ENCODE measurements around the gene MAD1L1.
A peak's percentile ranks its signal among the peaks of the same experiment; 100 is the strongest.

MAD1L1 gene

GRCh38 chr7:2084331-2084730 lies 148.4 kb downstream of the MAD1L1 start:
- DNase-seq (ENCODE audit: low read depth): no peak

DNA sequence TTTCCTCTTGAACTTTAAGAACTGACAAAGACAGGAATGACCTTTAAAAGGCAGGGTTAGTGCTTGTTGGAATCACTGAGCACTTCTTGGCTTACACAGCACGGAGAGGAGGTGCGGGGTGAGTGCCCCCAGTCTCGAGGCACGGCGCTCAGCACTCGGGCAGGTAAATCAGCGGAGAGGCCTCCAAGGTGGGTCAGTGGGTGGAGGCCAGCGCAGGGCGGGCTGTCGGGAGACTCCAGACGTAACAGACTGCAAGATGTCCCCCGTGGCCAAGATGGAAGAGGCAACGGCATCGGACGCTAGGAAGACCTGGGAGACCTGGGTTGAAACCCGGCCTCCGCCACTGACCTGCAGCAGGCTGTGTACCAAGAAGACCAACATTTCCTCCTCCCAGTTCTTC lies 149.4 kb downstream of the MAD1L1 start:
- DNase-seq (ENCODE audit: low read depth): no peak

- DNase-seq (ENCODE audit: low read depth): peak; percentile 47
Measured at GRCh38 chr7:2082139-2082998, 150.4 kb downstream of the MAD1L1 start.

- DNase-seq (ENCODE audit: low read depth): no peak
Measured at GRCh38 chr7:2081526-2082135, 151.1 kb downstream of the MAD1L1 start.

GRCh38 chr7:2080477-2080876 lies 152.3 kb downstream of the MAD1L1 start:
- DNase-seq (ENCODE audit: low read depth): no peak

GRCh38 chr7:2080060-2080387 lies 152.7 kb downstream of the MAD1L1 start:
- no peak for DNase-seq (ENCODE audit: low read depth)

DNA sequence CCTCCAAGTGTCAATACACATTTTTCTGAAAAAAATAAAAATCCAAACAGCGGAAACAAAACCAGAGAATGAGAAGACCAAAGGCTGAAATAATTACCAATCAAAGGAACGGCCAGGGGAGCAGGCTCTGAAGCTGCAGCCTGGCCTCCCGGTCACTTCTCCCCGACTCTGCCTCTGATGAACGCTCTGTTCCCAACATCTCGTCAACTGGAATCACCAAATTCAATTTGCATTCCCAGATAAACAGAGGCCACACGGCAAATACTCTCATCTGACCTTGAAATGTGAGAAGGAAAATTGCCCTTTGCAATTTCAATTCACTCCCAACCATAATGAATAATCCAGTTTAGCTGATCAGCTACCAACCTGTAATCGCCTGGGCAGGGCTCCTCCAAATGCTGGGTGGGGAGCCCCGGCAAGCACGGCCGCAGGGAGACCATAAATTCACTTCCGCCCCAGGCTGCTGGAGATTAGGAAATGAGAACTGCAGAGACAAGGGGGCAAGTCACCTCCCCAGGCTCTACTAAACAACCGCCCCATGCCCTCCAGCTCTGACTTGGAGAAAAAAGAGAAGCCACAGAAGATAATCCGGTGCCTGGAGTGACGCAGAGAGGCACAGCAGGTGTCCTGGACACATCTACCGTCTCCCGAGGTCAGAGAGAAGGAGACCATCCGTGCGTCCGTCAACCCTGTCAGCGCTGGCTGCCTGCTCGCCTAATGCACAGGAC lies 153.2 kb downstream of the MAD1L1 start:
- no peak for DNase-seq (ENCODE audit: low read depth)

- DNase-seq (ENCODE audit: low read depth): no peak
Measured at GRCh38 chr7:2078899-2079298, 153.8 kb downstream of the MAD1L1 start.

- no peak for DNase-seq (ENCODE audit: low read depth)
Measured at GRCh38 chr7:2076649-2077064, 156.1 kb downstream of the MAD1L1 start.

DNA sequence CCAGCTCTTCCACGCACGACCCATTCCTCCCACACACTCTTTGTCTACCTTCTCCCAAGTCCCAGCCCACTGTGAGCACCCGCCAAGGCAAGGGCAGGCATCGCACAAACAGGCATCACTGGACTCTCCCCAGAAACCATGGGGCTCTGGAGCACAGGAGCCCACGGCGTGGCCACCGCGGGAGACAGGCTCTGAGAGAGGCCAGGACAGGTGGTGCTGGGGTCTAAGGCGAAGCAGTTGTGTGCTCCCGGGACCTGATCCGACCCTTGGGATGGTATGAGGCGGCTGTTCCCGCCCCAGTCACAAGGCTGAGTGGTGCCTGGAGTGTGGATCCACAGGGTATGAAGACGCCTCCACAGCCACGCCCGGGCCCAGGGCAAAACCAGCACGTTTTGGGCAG lies 156.9 kb downstream of the MAD1L1 start:
- no peak for DNase-seq (ENCODE audit: low read depth)

GRCh38 chr7:2074691-2075090 lies 158.1 kb downstream of the MAD1L1 start:
- DNase-seq (ENCODE audit: low read depth): no peak

DNA sequence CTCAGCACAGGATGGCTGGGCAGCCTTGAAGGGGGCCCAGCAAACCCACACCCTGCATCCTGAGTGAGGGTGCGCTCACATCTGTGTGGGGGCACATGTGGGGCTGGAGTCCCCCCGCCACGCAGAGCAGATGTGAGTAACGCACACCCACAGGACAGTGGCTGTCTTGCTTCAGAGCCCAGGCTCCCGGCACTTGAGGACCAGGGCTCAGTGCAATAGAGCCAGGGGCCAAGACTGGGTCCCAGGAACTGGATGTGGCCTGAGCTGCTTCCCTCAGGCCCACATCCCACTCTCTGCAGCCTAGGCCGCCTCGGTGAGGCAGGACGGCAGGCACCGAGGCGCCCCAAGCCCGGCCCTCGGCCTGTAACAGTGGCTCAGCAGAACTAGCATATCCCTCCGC lies 159.9 kb downstream of the MAD1L1 start:
- DNase-seq (ENCODE audit: low read depth): no peak

DNA sequence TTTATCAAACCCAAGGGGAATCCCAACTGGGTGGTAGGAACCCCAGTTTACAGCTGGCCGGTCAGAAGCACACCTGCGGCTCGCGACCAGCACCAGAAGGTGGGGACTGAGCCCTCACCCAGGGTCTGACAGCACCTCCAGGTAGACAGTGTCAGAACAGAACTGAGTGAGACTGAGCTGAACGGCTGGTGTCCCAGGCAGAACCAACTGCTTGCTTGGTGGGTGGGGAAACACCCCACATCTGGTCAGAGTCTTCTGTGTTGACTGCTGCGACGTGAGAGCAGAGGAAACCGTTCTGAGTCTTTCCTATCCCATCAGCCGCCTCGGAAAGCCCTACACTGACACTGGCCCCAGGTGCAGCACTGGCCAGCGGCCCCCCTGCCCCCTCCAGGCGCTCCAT lies 160.7 kb downstream of the MAD1L1 start:
- no peak for DNase-seq (ENCODE audit: low read depth)

DNA sequence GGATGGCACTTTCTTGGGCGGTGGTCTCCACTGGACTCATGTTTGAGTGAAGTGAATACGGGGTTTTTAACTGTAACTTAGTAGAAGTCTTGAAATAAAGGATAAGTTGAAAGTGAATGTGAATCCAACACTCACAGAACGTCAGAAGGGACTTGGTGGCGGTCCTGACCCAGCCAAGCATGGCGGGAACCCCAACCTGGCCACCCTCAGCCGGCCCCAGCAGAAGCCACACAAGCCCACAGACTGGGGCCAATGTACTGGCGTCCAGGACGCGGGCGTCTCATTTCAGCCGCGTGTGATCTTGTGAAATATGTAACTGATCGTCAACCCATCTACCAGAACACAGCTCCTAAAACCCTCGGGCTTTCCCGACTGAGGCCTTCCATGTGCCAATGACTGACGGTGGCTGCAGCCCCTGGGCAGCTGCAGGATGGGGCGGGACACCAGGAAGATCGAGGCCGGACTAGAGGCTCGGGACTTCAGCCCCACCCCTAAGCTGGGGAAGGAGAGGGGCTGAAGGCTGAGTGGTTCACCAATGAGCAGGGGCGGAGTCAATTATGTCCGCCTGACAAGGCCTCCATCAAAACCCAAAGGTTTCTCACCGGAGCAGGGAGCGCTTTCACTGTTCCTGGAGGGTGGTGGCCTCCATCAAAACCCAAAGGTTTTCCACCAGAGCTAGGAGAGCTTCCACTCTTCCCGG lies 161.5 kb downstream of the MAD1L1 start:
- DNase-seq (ENCODE audit: low read depth): no peak

DNA sequence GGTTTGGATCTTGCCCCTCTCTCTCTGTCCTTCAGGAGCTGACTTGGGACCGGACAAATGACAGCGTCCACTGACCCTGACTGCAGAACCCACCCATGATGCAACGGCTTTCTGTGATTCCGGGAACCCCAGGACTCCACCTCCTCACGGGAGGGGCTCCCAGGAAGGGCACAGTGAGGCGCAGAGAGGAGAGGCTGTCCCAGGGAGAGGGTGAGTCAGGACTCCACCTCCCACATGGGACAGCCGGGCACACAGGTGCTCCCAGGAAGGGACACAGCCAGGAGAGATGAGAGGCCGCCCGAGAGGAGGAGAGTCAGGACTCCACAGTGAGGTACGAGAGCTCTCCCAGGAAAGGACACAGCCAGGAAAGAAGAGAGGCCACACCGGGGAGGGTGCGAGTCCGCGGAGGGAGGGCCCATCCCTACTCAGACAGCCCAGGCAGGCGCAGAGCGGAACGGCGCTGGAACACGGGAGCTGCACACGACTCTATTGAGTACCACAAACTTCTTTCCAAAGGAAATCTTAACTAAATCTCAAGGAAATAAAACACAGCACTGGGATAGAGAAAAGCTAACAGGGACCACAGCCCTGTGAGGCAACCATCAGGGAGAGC lies 162.5 kb downstream of the MAD1L1 start:
- no peak for DNase-seq (ENCODE audit: low read depth)

DNA sequence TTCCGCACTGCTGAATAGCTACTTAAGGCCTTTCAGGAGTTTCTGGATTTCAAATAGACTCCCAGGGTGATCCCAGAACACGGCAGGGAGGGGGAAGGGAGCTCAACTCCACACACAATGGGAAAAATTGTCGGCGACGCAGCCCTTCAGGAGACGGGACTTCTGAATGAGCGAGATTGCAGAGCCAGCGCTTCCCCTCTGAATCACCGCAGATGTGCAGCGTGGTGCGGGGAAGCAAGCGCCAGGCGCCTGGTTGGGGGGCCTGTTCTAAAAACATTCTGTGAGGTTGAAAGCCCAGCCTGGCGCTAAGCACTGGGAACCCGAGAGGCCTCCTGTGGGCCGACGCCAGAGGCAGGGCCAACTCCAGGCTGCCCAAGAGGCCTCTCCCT lies 163.3 kb downstream of the MAD1L1 start:
- DNase-seq (ENCODE audit: low read depth): no peak

GRCh38 chr7:2068693-2069471 lies 163.9 kb downstream of the MAD1L1 start:
- DNase-seq (ENCODE audit: low read depth): no peak

DNA sequence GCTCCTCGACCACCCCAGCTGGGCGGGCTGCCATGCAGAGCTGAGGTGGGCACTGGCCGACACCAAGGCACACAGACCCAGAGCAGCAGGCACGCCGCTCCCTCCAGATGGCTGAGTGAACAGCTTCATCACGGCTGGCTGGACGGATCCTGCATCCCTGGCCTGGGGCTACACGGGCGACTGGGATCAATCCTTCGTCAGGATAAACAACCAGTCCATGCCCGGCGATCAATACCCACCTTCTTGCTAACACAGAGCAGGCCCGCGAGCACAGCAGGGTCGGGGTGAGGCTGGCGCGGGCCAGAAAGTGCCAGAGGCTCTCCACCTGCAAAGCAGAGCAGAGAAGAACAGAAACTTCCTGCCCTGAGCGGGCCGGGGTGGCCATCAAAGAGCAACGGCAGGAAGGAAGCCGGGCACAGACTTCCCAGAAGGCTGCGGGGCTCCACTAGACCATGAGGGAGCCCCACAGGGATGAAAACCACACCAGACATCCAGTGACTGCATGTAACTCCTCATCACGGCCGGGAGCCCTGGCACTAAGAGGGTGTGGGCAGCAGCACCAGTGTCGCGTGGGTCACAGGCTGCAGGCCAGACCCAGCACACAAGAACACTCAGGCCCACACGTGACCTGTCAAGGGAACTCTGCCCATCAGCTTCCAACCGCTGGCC lies 166.4 kb downstream of the MAD1L1 start:
- DNase-seq (ENCODE audit: low read depth): no peak

GRCh38 chr7:2065528-2065927 lies 167.2 kb downstream of the MAD1L1 start:
- no peak for DNase-seq (ENCODE audit: low read depth)

GRCh38 chr7:2063563-2064260 lies 169.0 kb downstream of the MAD1L1 start:
- no peak for DNase-seq (ENCODE audit: low read depth)

Data from fibroblast of gingiva (primary cell).